Peyer's patch (tissue), 4 donors: ENCODE measurements around the gene MYBPC3.

Experiments used
- POLR2A ChIP-seq, 2 donors: fragments of 450-650 bp; IDR thresholded peaks; one replicate each; pipeline ENCODE4 v1.5.1; 2017; ENCODE audit warnings: antibody characterized with exemption in 2 of 2, mild to moderate bottlenecking in 2 of 2, moderate library complexity in 2 of 2
- TF ChIP-seq, protein P1 (sequence below), 6 experiments: fragments of 450-650 bp in 4 of 6; fragments of 200-600 bp in 2 of 6; sonication (generic) in 1 of 6; IDR thresholded peaks; one replicate each; pipeline ENCODE4 v1.5.1; 2017 to 2019; ENCODE audit warnings: antibody characterized with exemption in 6 of 6, mild to moderate bottlenecking in 3 of 6, moderate library complexity in 1 of 6

DNA sequence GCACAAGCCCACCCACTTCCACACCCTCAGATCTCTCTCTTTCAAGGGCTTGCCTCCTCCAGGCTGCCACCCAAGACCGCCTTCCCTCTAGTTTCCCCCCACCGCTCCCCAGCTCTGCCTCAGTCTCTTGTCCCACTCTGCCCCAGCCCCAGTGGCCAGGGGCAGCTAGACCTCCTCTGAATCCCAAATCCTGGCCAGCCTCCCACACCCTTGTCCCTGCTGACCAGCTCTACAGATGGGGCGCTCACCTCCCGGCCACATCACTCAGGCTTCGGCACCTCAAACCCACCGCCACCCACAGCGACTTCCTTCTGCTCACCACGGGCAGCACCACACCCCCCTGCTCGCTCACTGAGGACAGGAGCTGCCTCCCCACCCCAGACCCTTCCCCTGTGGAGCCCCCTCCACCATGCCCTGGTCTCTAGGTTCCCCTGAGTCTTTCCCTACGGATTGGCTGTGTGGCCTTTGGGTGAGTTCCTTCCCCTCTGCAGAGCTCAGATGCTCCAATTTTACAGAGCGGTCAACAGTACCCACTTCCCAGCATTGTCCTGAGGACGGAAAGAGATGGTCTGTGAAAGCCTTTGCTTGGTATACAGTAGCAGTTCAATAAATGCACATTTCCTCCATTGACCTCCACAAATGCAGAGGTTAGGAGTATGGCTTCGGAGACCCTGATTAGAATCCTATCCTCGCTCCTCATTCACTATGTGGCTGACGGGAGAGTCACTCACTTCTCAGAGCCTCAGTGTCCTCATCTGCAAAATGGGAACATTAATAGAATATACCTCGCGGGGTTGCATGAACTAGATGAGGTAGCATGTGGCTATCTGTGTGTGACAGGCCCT is 37.3 kb upstream of the MYBPC3 start:
- TF ChIP-seq, protein P1, sequence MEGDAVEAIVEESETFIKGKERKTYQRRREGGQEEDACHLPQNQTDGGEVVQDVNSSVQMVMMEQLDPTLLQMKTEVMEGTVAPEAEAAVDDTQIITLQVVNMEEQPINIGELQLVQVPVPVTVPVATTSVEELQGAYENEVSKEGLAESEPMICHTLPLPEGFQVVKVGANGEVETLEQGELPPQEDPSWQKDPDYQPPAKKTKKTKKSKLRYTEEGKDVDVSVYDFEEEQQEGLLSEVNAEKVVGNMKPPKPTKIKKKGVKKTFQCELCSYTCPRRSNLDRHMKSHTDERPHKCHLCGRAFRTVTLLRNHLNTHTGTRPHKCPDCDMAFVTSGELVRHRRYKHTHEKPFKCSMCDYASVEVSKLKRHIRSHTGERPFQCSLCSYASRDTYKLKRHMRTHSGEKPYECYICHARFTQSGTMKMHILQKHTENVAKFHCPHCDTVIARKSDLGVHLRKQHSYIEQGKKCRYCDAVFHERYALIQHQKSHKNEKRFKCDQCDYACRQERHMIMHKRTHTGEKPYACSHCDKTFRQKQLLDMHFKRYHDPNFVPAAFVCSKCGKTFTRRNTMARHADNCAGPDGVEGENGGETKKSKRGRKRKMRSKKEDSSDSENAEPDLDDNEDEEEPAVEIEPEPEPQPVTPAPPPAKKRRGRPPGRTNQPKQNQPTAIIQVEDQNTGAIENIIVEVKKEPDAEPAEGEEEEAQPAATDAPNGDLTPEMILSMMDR (IDR thresholded peaks at IDR 0.05), result no peak
- TF ChIP-seq POLR2A (IDR thresholded peaks at IDR 0.05), result no peak
